ENCODE measurements around the gene PARP3.

Gene PARP3

DNA sequence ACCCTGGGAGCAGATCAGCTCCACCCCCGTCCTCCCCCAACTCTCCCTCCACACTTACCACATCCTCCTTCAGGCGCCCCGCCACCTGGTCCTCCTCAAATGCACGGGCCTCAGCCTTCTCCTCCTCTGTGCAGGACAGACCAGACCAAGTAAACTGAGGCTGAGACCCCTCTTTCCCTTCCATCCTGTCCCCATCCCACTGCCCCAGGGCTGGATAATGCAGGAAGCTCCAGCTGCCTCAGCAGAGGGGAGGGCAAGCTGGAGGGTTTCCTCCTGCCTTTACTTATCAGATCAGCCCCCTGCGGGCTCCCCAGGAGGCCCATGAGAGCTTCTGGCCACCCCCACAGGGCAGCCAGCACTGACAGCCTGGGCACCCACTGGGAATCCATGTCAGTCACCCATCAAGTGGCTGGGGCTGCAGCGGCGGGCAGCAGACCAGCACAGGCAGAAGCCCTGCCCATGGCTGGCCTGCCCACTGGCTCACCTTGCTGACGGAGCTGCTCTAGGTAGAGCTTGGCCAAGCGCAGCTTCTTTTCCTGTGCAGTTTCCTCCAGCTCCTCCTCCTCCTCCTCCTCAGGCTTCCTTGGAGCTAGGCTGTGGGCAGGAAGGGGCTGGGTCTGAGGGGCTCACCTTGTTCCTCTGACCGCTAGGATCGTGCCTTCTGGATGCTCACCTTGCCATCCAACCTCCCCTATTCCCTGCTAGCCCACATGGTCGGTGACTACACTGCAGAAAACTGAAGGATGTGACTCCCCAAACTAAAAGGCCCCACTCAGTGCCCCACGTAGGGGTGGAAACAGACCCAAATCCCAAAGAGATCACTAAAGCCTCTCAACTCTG lies 4.3 kb upstream of the PARP3 start:
- H3K27ac Mint-ChIP-seq = peak overlapping the region in 1 of 2 donors; percentile 23
- H3K27me3 Mint-ChIP-seq = no peaks in the 10 kb centered on the region
- no peaks in the 10 kb centered on the region for H3K9me3 Mint-ChIP-seq
- H3K4me3 Mint-ChIP-seq = no peak overlapping the region
- no peak for DNase-seq
- no peak for ATAC-seq (replicated peaks)
- H3K36me3 Mint-ChIP-seq (ENCODE audit: insufficient read depth) = peaks cover 25% of the 10 kb centered on the region
- peaks cover 26 to 31% of the 10 kb centered on the region in 2 donors for H3K4me1 Mint-ChIP-seq (ENCODE audit: low read depth in 2 of 2)

DNA sequence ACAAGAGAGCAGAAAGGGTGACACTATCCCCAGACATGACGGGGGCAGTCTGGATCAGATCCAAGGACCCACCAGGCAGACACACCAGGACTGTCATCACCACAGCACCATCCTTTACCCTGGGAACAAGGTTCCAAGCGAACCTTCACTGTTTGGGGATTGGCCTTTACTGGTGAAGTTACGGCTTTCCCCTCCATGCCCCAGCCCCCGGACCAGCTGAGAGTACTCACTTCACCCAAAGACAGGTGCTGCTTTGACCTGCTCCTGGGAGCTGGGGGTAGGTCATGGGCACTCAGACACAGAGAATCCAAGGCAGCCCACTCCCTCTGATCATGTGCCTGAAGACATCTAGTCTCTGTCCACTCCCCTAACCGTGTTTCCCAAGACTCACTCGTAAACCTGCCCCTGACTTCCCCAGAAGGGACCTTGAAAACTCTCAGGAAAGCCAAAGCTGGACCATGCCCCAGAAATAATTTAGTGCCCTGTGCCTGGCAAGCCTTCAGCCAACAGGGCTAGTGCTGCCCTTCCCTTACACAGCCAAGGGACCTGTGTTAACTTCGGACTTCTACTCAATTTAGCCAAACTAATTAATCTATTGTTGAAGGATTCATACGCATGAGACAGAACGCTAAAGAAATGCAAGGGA lies 3.3 kb upstream of the PARP3 start:
- no peaks in the 10 kb centered on the region for H3K9me3 Mint-ChIP-seq
- peaks cover 28 to 34% of the 10 kb centered on the region in 2 donors for H3K4me1 Mint-ChIP-seq (ENCODE audit: low read depth in 2 of 2)
- peaks cover 25% of the 10 kb centered on the region for H3K36me3 Mint-ChIP-seq (ENCODE audit: insufficient read depth)
- ATAC-seq (replicated peaks) (no peak), DNase-seq (no peak)
- H3K4me3 Mint-ChIP-seq = no peak overlapping the region
- no peak overlapping the region for H3K27ac Mint-ChIP-seq
- H3K27me3 Mint-ChIP-seq = no peaks in the 10 kb centered on the region

DNA sequence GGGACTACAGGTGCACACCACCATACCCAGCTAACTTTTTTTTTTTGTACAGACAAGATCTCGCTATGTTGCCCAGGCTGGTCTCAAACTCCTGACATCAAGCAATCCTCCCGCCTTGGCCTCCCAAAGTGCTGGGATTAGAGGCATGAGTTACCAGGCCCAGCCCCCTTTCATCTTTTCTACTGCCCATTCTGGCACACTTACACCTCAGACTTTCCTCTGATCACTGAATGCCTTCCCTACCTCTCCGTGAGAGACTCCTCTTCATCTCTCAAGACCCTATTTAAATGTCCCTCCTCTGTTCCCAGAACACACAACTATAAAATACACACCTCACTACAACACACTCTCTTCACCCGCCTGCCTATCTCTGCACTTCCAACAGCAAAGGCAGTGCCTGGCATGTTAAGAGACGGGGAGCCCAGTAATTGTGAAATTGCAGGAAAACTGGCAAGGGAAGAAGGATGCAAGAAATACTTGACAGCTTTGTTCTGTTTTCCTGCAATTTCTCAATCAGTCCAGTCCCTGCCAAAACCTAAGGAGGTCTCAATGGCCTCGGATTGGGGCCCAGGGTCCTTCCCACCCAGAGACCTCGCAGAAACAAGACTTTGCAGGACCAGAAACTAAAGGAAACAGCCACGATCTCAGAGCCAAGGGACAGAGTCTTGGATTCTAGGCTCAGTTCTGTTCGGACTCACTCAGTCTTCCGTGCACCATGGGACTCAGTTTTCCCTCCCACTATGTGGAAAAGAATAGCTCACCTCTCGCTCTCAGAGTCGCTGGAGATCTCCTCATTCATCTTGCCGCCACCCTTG lies 1.3 kb upstream of the PARP3 start:
- peaks cover 28 to 34% of the 10 kb centered on the region in 2 donors for H3K4me1 Mint-ChIP-seq (ENCODE audit: low read depth in 2 of 2)
- DNase-seq (no peak), ATAC-seq (replicated peaks) (no peak)
- no peaks in the 10 kb centered on the region for H3K9me3 Mint-ChIP-seq
- H3K36me3 Mint-ChIP-seq (ENCODE audit: insufficient read depth) = peaks cover 15% of the 10 kb centered on the region
- peak overlapping the region; percentile 89 to 93 for H3K27ac Mint-ChIP-seq
- no peaks in the 10 kb centered on the region for H3K27me3 Mint-ChIP-seq
- H3K4me3 Mint-ChIP-seq = peak overlapping the region; percentile 86 to 92

DNA sequence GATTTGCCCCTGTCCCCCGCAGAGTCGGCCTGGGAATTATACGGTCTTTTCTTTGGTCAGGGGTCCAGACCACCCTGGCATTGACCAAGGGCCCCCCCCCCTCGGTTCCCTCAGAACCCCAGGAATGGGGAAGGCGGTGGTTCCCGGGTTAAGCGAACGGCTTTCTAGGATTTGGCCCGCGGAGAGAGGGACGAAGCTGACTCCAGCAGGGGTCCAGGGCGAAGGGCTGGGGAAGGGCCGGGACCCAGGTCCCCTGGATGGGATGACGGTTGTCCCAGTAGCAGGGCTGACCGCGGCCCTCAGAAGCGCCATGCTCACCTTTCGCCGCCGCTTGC lies 733 bp upstream of the PARP3 start:
- H3K4me1 Mint-ChIP-seq (ENCODE audit: low read depth in 2 of 2) = peaks cover 28 to 34% of the 10 kb centered on the region in 2 donors
- H3K9me3 Mint-ChIP-seq = no peaks in the 10 kb centered on the region
- peaks cover 14% of the 10 kb centered on the region for H3K36me3 Mint-ChIP-seq (ENCODE audit: insufficient read depth)
- no peaks in the 10 kb centered on the region for H3K27me3 Mint-ChIP-seq
- H3K4me3 Mint-ChIP-seq = peak overlapping the region; percentile 86 to 92
- DNase-seq = no peak
- peak overlapping the region; percentile 89 to 93 for H3K27ac Mint-ChIP-seq
- no peak for ATAC-seq (replicated peaks)

DNA sequence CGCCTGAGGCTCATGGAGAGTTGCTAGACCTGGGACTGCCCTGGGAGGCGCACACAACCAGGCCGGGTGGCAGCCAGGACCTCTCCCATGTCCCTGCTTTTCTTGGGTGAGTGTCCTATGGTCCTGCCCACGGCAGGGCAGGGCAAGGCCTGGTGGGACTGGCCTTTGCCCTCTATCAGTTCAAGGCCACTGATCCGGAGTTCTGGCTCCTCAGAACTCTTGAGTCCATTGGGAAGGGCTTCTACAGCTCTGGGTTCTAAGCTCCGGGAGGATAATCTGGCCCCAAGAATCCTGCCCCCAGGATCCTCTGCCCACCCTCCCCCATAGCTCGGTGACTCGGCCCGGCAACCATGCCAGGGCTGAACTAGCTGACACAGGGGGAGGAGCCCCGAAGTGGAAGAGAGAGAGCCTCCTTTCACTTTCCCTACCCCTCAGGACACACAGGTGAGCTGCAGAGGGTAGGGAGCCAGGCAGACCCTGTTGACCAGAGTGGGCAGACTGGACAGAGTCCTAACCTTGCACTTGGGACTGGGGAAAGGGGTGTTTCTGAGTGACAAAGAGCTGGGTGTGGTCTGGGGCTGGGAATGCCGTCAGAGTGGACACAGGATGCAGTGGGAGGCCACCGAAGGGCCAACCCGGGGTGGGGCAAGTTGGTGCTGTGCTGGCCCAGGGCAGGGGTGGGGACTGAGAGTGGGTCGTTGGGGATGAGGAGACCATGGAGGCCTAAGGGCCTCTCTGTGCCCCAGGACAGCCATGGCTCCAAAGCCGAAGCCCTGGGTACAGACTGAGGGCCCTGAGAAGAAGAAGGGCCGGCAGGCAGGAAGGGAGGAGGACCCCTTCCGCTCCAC lies 664 bp downstream of the PARP3 start:
- Mint-ChIP-seq H3K9me3 (no peaks in the 10 kb centered on the region), H3K27ac (peak overlapping the region; percentile 89 to 93), H3K4me3 (peak overlapping the region; percentile 86 to 92), H3K4me1 (ENCODE audit: low read depth in 2 of 2) (peaks cover 28 to 34% of the 10 kb centered on the region in 2 donors), H3K36me3 (ENCODE audit: insufficient read depth) (peaks cover 5% of the 10 kb centered on the region), H3K27me3 (no peaks in the 10 kb centered on the region)
- DNase-seq (peak in 1 of 3 experiments; percentile 43), ATAC-seq (replicated peaks) (no peak)

DNA sequence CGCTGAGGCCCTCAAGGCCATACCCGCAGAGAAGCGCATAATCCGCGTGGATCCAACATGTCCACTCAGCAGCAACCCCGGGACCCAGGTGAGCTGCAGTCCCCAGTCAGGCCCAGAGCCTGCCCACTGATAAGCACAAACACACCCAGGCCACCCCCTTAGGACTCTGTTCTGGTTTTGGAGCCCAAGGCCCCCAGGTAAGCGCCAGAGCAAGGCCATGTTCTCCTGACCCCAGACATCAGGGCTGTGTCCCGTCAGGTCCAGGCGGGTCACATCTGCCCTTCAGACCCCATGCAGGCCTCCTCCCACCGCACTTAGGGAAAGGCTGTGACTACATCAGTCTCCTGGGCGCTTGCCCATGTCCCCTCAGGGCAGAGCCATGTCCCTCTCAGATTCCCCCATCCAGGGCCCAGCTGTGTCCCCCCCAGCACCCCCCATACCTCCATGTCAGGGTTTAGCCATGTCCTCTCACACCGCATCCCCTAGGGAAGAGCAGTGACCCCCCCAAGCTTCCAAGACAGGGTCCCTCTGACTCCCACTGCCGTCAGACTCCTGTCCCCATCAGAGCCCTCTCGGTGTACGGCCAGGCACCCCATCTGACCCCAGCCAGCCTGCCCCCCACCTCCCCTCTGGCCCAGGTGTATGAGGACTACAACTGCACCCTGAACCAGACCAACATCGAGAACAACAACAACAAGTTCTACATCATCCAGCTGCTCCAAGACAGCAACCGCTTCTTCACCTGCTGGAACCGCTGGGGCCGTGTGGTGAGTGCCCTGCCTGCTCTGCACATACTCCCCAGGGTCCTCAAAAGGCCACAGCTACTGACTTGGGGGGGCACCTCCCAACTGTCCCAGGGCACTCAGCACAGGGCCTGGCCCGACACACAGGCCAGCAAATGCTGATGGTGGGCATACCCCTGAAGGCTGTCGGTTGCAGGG lies 1.6 kb downstream of the PARP3 start:
- Mint-ChIP-seq H3K4me3 (peak overlapping the region in 1 of 2 donors; percentile 92), H3K27me3 (no peaks in the 10 kb centered on the region), H3K36me3 (ENCODE audit: insufficient read depth) (peaks cover 4% of the 10 kb centered on the region), H3K9me3 (no peaks in the 10 kb centered on the region), H3K4me1 (ENCODE audit: low read depth in 2 of 2) (peaks cover 28 to 34% of the 10 kb centered on the region in 2 donors), H3K27ac (peak overlapping the region; percentile 89 to 93)
- ATAC-seq (replicated peaks) = no peak
- DNase-seq = no peak

DNA sequence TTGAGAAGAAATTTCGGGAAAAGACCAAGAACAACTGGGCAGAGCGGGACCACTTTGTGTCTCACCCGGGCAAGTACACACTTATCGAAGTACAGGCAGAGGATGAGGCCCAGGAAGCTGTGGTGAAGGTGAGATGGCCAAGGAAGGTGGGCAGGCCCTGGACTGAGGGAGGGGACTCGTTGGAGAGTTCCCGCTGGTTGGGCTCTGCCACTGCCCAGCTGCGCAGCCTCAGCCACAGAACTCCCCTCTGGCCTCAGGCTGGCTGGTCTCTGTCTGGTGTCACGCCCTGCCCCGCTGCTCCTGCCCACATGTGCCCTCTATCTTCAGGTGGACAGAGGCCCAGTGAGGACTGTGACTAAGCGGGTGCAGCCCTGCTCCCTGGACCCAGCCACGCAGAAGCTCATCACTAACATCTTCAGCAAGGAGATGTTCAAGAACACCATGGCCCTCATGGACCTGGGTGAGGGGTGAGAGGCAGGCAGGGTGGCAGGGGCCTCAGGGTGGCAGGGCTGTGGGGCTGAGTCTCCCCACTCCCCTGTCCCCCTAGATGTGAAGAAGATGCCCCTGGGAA lies 2.4 kb downstream of the PARP3 start:
- H3K27ac Mint-ChIP-seq = peak overlapping the region; percentile 89 to 93
- H3K4me3 Mint-ChIP-seq = peak overlapping the region in 1 of 2 donors; percentile 23
- H3K36me3 Mint-ChIP-seq (ENCODE audit: insufficient read depth) = peaks cover 4% of the 10 kb centered on the region
- H3K27me3 Mint-ChIP-seq = no peaks in the 10 kb centered on the region
- DNase-seq (no peak), ATAC-seq (replicated peaks) (no peak)
- peaks cover 25 to 27% of the 10 kb centered on the region in 2 donors for H3K4me1 Mint-ChIP-seq (ENCODE audit: low read depth in 2 of 2)
- H3K9me3 Mint-ChIP-seq = no peaks in the 10 kb centered on the region

DNA sequence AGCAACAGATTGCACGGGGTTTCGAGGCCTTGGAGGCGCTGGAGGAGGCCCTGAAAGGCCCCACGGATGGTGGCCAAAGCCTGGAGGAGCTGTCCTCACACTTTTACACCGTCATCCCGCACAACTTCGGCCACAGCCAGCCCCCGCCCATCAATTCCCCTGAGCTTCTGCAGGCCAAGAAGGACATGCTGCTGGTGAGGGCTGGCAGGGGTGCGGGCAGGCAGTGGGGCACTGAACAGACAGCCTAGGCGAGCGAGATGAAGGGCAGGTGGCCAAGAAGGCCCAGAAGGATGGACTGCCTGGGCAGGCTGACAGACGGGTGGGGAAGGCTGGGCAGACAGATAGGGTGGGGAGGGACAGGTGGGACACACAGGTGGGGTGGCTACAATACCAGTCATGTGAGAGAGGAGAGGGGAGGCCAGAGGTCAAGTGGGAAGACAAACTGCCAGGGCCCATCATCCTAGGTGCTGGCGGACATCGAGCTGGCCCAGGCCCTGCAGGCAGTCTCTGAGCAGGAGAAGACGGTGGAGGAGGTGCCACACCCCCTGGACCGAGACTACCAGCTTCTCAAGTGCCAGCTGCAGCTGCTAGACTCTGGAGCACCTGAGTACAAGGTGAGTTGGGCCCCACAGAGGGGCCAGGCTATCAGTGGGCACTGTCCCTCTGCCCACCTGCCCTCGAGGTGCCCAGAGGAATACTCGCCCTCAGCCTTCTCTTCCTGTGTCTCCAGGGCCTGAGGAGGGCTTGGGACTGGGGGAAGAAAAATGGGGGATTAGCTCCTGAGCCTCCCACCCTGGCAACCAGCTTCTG lies 3.1 kb downstream of the PARP3 start:
- no peaks in the 10 kb centered on the region for H3K27me3 Mint-ChIP-seq
- H3K36me3 Mint-ChIP-seq (ENCODE audit: insufficient read depth) = peaks cover 4% of the 10 kb centered on the region
- no peak for ATAC-seq (replicated peaks)
- H3K27ac Mint-ChIP-seq = peak overlapping the region in 1 of 2 donors; percentile 93
- no peak for DNase-seq
- no peaks in the 10 kb centered on the region for H3K9me3 Mint-ChIP-seq
- H3K4me1 Mint-ChIP-seq (ENCODE audit: low read depth in 2 of 2) = peaks cover 23 to 25% of the 10 kb centered on the region in 2 donors
- no peak overlapping the region for H3K4me3 Mint-ChIP-seq

DNA sequence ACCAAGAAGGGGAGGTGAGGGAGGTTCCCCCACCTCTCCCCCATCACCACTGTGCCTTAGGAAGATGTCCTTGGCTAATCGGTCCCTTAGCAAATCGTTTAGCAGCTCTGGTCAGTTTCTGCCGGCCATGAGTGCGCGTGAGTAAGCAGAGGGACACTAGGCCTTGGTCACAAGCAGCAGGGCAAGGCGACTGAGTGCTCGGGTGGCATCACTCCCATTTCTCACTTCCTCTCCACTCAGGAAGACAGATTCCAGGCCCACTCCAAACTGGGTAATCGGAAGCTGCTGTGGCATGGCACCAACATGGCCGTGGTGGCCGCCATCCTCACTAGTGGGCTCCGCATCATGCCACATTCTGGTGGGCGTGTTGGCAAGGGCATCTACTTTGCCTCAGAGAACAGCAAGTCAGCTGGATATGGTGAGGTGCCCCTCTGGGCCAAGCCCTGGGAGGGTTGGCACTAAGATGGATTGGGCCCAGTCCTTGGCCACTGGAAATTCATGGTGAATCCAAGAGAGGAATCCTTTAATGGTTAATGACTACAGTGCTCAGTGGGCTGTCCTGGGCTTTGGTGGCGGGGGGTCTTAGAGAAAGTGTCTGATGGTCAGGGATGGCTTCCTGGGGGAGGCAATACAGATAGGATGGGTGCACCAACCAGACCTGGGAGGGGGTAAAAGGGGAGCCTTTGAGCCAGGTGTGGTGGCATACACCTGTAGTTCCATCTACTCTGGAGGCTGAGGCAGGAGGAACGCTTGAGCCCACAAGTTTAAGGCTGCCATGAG lies 4.0 kb downstream of the PARP3 start:
- H3K4me1 Mint-ChIP-seq (ENCODE audit: low read depth in 2 of 2) = peaks cover 15 to 16% of the 10 kb centered on the region in 2 donors
- H3K4me3 Mint-ChIP-seq = no peak overlapping the region
- ATAC-seq (replicated peaks) = no peak
- H3K9me3 Mint-ChIP-seq = no peaks in the 10 kb centered on the region
- H3K36me3 Mint-ChIP-seq (ENCODE audit: insufficient read depth) = peaks cover 4% of the 10 kb centered on the region
- no peak overlapping the region for H3K27ac Mint-ChIP-seq
- H3K27me3 Mint-ChIP-seq = no peaks in the 10 kb centered on the region
- no peak for DNase-seq

DNA sequence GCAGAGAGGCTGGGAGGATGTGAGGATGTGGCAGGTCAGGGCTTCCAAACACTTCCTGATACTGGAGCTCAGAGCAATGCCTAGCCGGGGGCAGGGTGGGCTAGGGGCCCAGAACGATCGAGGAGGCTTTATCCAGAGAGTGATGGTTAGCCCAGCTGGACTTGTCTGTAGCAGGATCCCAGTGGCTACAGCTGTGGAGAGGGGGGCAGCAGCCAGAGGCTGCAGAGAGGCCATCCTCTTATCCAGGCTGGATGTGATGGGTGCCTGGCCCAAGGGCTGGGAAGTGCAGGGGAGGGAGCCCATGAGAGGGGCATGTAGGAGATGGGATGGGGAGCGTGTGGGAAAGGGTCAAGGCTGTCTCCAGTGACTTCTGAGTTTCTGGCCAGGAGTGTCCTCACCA lies 4.6 kb downstream of the PARP3 start:
- ATAC-seq (replicated peaks) (no peak), DNase-seq (no peak)
- Mint-ChIP-seq H3K27ac (no peak overlapping the region), H3K27me3 (no peaks in the 10 kb centered on the region), H3K4me3 (no peak overlapping the region), H3K9me3 (no peaks in the 10 kb centered on the region), H3K36me3 (ENCODE audit: insufficient read depth) (peaks cover 2% of the 10 kb centered on the region), H3K4me1 (ENCODE audit: low read depth in 2 of 2) (peaks cover 10 to 11% of the 10 kb centered on the region in 2 donors)
